OCI-LY1 (cell line): ENCODE data around the gene MTSS2.

Source experiments
- CTCF ChIP-seq: fragments of 200-600 bp; sonication (generic), shearing (Covaris generic); IDR thresholded peaks from 2 replicates; pipeline ENCODE4 v1.5.1; 2017; ENCODE audit warnings: mild to moderate bottlenecking, antibody characterized with exemption, low read length, moderate library complexity, mixed read lengths
- EZH2 ChIP-seq: fragments of 200-600 bp; sonication (generic), shearing (Covaris generic); IDR thresholded peaks from 2 replicates; pipeline ENCODE4 v1.8.0; 2017; ENCODE audit warnings: borderline replicate concordance, mixed run types, mild to moderate bottlenecking, antibody characterized with exemption, low read length, moderate library complexity, mixed read lengths

GRCh38 chr16:70694088-70694867 is 8.4 kb upstream of the MTSS2 start:
- TF ChIP-seq CTCF (no peak), EZH2 (no peak)
